IMR-90 (cell line): ENCODE measurements around the gene BMP4. TPM values are rescaled to one million over a fixed set of nuclear protein-coding genes. Genes with fewer than 3 reads are reported as not detected.

Experiments
- ATAC-seq: fragments of 200-7000 bp; cut with Tn5 transposase; 2 replicates; pipeline ENCODE4 v1.9.1; 2020; ENCODE audit warnings: low read depth, mild to moderate bottlenecking, moderate library complexity
- BruUV-seq: library from RNA; stranded (reverse); fragments of 400-500 nt; replicated peaks from 2 replicates; lab custom pipeline; 2021; lab: Mats Ljungman, UMichigan
- CTCF ChIA-PET: fragments of 300-600 bp; formaldehyde crosslinking; extraction: SDS; loops from one replicate; lab custom pipeline; 2021; ENCODE audit warnings: antibody characterized with exemption; lab: Yijun Ruan, JAX
- POLR2A ChIA-PET: fragments of 300-600 bp; sonication (Branson Sonifier 250); formaldehyde crosslinking; loops from one replicate; lab custom pipeline; 2022; ENCODE audit warnings: antibody characterized with exemption; ENCODE audit not compliant: unreplicated experiment; lab: Charles Lee
- DNase-seq: peaks from one replicate; pipeline ENCODE4 v3.0.0; 2013
- H2AFZ ChIP-seq: replicated peaks from 2 replicates; pipeline ENCODE3; 2013; ENCODE audit warnings: low read length, mild to moderate bottlenecking; ENCODE audit not compliant: poor library complexity
- H2AK5ac ChIP-seq: 2 replicates; pipeline ENCODE4 v1.6.1; 2013; ENCODE audit warnings: low read depth, low read length, inconsistent platforms
- H2AK9ac ChIP-seq: replicated peaks from 2 replicates; pipeline ENCODE3; 2013; ENCODE audit warnings: mild to moderate bottlenecking, low read depth, low read length, moderate library complexity; ENCODE audit not compliant: poor library complexity
- H2BK120ac ChIP-seq: 2 replicates; pipeline ENCODE4 v1.6.1; 2013; ENCODE audit warnings: low read depth, low read length, inconsistent platforms
- H2BK15ac ChIP-seq: 3 replicates; pipeline ENCODE4 v1.6.1; 2013; ENCODE audit warnings: low read depth, low read length, inconsistent platforms
- H2BK20ac ChIP-seq: 2 replicates; pipeline ENCODE4 v1.6.1; 2013; ENCODE audit warnings: low read depth, mild to moderate bottlenecking, inconsistent platforms, low read length, moderate library complexity
- H2BK5ac ChIP-seq: 2 replicates; pipeline ENCODE4 v1.6.1; 2013; ENCODE audit warnings: mild to moderate bottlenecking, low read depth, low read length, inconsistent platforms; ENCODE audit not compliant: poor library complexity, severe bottlenecking
- H3K14ac ChIP-seq: replicated peaks from 2 replicates; pipeline ENCODE4 v1.6.1; 2013; ENCODE audit warnings: low read depth, low read length, inconsistent platforms
- H3K18ac ChIP-seq: 2 replicates; pipeline ENCODE4 v1.6.1; 2013; ENCODE audit warnings: low read depth, low read length, control low read depth
- H3K23ac ChIP-seq: 2 replicates; pipeline ENCODE4 v1.6.1; 2013; ENCODE audit warnings: low read depth, low read length, inconsistent platforms
- H3K27ac ChIP-seq: 2 replicates; pipeline ENCODE4 v1.5.1; 2013; ENCODE audit warnings: mild to moderate bottlenecking, control low read depth, low read length; ENCODE audit not compliant: insufficient read depth
- H3K27me3 ChIP-seq: 2 replicates; pipeline ENCODE4 v1.6.1; 2013; ENCODE audit warnings: low read length; ENCODE audit not compliant: control insufficient read depth, insufficient read depth
- H3K36me3 ChIP-seq: 2 replicates; pipeline ENCODE4 v1.6.1; 2013; ENCODE audit warnings: low read length, mixed read lengths; ENCODE audit not compliant: control insufficient read depth, insufficient read depth
- H3K4ac ChIP-seq: 2 replicates; pipeline ENCODE4 v1.6.1; 2013; ENCODE audit warnings: low read depth, low read length, inconsistent platforms
- H3K4me1 ChIP-seq: 2 replicates; pipeline ENCODE4 v1.6.1; 2013; ENCODE audit warnings: low read length, mixed read lengths; ENCODE audit not compliant: control insufficient read depth, insufficient read depth
- H3K4me2 ChIP-seq: 2 replicates; pipeline ENCODE4 v1.6.1; 2013; ENCODE audit warnings: low read depth, mild to moderate bottlenecking, control low read depth, low read length, moderate library complexity
- H3K4me3 ChIP-seq: 2 replicates; pipeline ENCODE4 v1.5.1; 2013; ENCODE audit warnings: low read depth, mild to moderate bottlenecking, control low read depth, low read length, moderate library complexity; ENCODE audit not compliant: insufficient read depth
- H3K56ac ChIP-seq: 2 replicates; pipeline ENCODE4 v1.6.1; 2013; ENCODE audit warnings: low read length, inconsistent platforms; ENCODE audit not compliant: insufficient read depth; ENCODE audit errors: extremely low read depth
- H3K79me1 ChIP-seq, 2 experiments: 2 replicates each; pipeline ENCODE4 v1.6.1; 2013; ENCODE audit warnings: low read length in 2 of 2, inconsistent platforms in 1 of 2, low read depth in 1 of 2
- H3K9ac ChIP-seq: 2 replicates; pipeline ENCODE4 v1.6.1; 2013; ENCODE audit warnings: low read depth, low read length, control low read depth
- H3K9me1 ChIP-seq: 2 replicates; pipeline ENCODE4 v1.6.1; 2013; ENCODE audit warnings: low read length, inconsistent platforms; ENCODE audit not compliant: insufficient read depth
- H3K9me3 ChIP-seq: 2 replicates; pipeline ENCODE4 v1.6.1; 2013; ENCODE audit warnings: low read length; ENCODE audit not compliant: control insufficient read depth, insufficient read depth
- H4K20me1 ChIP-seq: 2 replicates; pipeline ENCODE4 v1.6.1; 2013; ENCODE audit warnings: low read length, inconsistent platforms; ENCODE audit not compliant: insufficient read depth
- H4K5ac ChIP-seq: 2 replicates; pipeline ENCODE4 v1.6.1; 2013; ENCODE audit warnings: mild to moderate bottlenecking, low read depth, low read length, control low read depth
- H4K8ac ChIP-seq, 2 experiments: 2 replicates each; pipeline ENCODE4 v1.6.1; 2013; ENCODE audit warnings: low read depth in 2 of 2, low read length in 2 of 2, control low read depth in 1 of 2, inconsistent platforms in 1 of 2
- H4K91ac ChIP-seq: 2 replicates; pipeline ENCODE4 v1.6.1; 2013; ENCODE audit warnings: low read depth, low read length, inconsistent platforms; ENCODE audit not compliant: insufficient read depth
- BHLHE40 ChIP-seq: fragments of 150-350 bp; IDR thresholded peaks from 2 replicates; pipeline ENCODE4 v1.6.1; 2016; ENCODE audit warnings: mild to moderate bottlenecking, low read depth, low read length
- FOS ChIP-seq: fragments of 150-350 bp; IDR thresholded peaks from 2 replicates; pipeline ENCODE4 v1.6.1; 2016; ENCODE audit warnings: low read depth, low read length
- MAFK ChIP-seq: IDR thresholded peaks from 2 replicates; pipeline ENCODE4 v1.6.1; 2012; ENCODE audit warnings: low read depth, low read length, improper control_type of control experiment
- MAZ ChIP-seq: IDR thresholded peaks from 2 replicates; pipeline ENCODE4 v1.6.1; 2012; ENCODE audit warnings: low read depth, mild to moderate bottlenecking, low read length, improper control_type of control experiment, moderate library complexity, borderline replicate concordance
- POLR2A ChIP-seq: IDR thresholded peaks from 2 replicates; pipeline ENCODE4 v1.6.1; 2012; ENCODE audit warnings: mild to moderate bottlenecking, low read depth, low read length
- RCOR1 ChIP-seq: IDR thresholded peaks from 2 replicates; pipeline ENCODE4 v1.6.1; 2012; ENCODE audit warnings: mild to moderate bottlenecking, low read length, improper control_type of control experiment; ENCODE audit not compliant: insufficient replicate concordance
- RFX5 ChIP-seq: IDR thresholded peaks from 2 replicates; pipeline ENCODE4 v1.8.0; 2012; ENCODE audit warnings: low read depth, mild to moderate bottlenecking, low read length, moderate library complexity
- SMC3 ChIP-seq: fragments of 150-350 bp; IDR thresholded peaks from 2 replicates; pipeline ENCODE4 v1.6.1; 2016; ENCODE audit warnings: low read depth, mild to moderate bottlenecking, antibody characterized with exemption, low read length, moderate library complexity
- WGBS, 2 experiments: methylation state at CpG; one replicate each; pipeline versions ENCODE4 v1.1.5 to v1.1.7; 2013; ENCODE audit warnings: missing lambda C conversion rate in 2 of 2; ENCODE audit not compliant: insufficient read length in 1 of 2; ENCODE audit errors: extremely low coverage in 2 of 2; 5-methylcytosine and 5-hydroxymethylcytosine counted together
- dilution Hi-C: fragments of 300-500 bp; cut with HindIII; formaldehyde crosslinking; loops from one replicate; pipeline ENCODE4 v1.14.3; 2018; ENCODE audit warnings: low sequenced_read_pairs; ENCODE audit not compliant: unreplicated experiment
- in situ Hi-C: fragments of 300-500 bp; cut with MboI; formaldehyde crosslinking; loops from 3 replicates; pipeline ENCODE4 v1.14.3; 2019; ENCODE audit warnings: low sequenced_read_pairs, inconsistent platforms, mixed read lengths
- intact Hi-C: fragments of 100-400 bp; cut with micrococcal nuclease; formaldehyde crosslinking; loops from 2 replicates; pipeline ENCODE4 v1.10.0; 2022
- polyA plus RNA-seq, 3 experiments: library from polyadenylated mRNA; depleted of rRNA; stranded (reverse); fragments of >200 nt; gene quantifications; 2 replicates each; pipeline ENCODE4 v1.2.3, GENCODE V29; 2012; ENCODE audit warnings: low replicate concordance in 1 of 3
- total RNA-seq: library from RNA; depleted of rRNA; stranded (reverse); fragments of >200 nt; gene quantifications from 2 replicates; pipeline ENCODE4 v1.2.3, GENCODE V29; 2012
- TF ChIP-seq, protein P1 (sequence below): fragments of 150-350 bp; IDR thresholded peaks from 2 replicates; pipeline ENCODE4 v1.6.1; 2016; ENCODE audit warnings: low read depth, mild to moderate bottlenecking, low read length, moderate library complexity, borderline replicate concordance
- TF ChIP-seq, protein P2 (sequence below): fragments of 150-350 bp; IDR thresholded peaks from 2 replicates; pipeline ENCODE4 v1.6.1; 2017; ENCODE audit warnings: mild to moderate bottlenecking, antibody characterized with exemption, low read length, low read depth

The BMP4 gene
- total and polyA plus RNA-seq, 2 of the 4 experiments (the other 2 are of a cell fraction): 3.4 to 4.2 TPM

- Histone ChIP-seq H3K4me1 (no peaks in the 10 kb centered on the region), H3K9me1 (no peaks in the 10 kb centered on the region), H2AK5ac (no peak overlapping the region; the same call in 1 of the 2 replicates), H3K27me3 (peaks cover 20% of the 10 kb centered on the region), H3K4me3 (no peak overlapping the region), H3K23ac (no peak overlapping the region), H4K5ac (no peak overlapping the region), H3K9ac (no peak overlapping the region), H2BK20ac (no peak overlapping the region), H2AK9ac (no peak overlapping the region), H3K14ac (no peak overlapping the region), H2AFZ (no peak overlapping the region), H2BK120ac (no peak overlapping the region), H3K18ac (no peak overlapping the region), H3K27ac (no peak overlapping the region), H3K9me3 (no peaks in the 10 kb centered on the region), H4K20me1 (no peaks in the 10 kb centered on the region), H4K91ac (no peak overlapping the region), H3K4me2 (no peak overlapping the region), H2BK5ac (no peak overlapping the region), H3K4ac (no peak overlapping the region), H2BK15ac (no peak overlapping the region), H3K79me1 (no peaks in the 10 kb centered on the region), H3K56ac (no peak overlapping the region), H3K36me3 (no peaks in the 10 kb centered on the region), H4K8ac (no peak overlapping the region)
- intact Hi-C loops (no loop called here), in situ Hi-C loops (no loop called here), dilution Hi-C loops (no loop called here)
- ChIA-PET CTCF (interaction anchor here (0.6 to 0.7 kb wide), 2 partner anchors 215 to 350 kb away, joined by 3 read pairs; no protein-coding TSS in a partner anchor), POLR2A (no interaction called here)
- ATAC-seq (peak; percentile 11; the same call in 1 of the 2 replicates), DNase-seq (no peak)
- WGBS, 2 experiments: no CpG with 5 or more reads among the region's 3 CpGs
- BruUV-seq: no TSS peak
- TF ChIP-seq RCOR1 (no peak), BHLHE40 (no peak), SMC3 (no peak), FOS (no peak), POLR2A (no peak), MAFK (no peak), MAZ (no peak), RFX5 (no peak)
- TF ChIP-seq, protein P1, sequence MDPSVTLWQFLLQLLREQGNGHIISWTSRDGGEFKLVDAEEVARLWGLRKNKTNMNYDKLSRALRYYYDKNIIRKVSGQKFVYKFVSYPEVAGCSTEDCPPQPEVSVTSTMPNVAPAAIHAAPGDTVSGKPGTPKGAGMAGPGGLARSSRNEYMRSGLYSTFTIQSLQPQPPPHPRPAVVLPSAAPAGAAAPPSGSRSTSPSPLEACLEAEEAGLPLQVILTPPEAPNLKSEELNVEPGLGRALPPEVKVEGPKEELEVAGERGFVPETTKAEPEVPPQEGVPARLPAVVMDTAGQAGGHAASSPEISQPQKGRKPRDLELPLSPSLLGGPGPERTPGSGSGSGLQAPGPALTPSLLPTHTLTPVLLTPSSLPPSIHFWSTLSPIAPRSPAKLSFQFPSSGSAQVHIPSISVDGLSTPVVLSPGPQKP: no peak
- TF ChIP-seq, protein P2, sequence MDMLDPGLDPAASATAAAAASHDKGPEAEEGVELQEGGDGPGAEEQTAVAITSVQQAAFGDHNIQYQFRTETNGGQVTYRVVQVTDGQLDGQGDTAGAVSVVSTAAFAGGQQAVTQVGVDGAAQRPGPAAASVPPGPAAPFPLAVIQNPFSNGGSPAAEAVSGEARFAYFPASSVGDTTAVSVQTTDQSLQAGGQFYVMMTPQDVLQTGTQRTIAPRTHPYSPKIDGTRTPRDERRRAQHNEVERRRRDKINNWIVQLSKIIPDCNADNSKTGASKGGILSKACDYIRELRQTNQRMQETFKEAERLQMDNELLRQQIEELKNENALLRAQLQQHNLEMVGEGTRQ: no peak
Measured at GRCh38 chr14:53968726-53969125, 12.1 kb upstream of the BMP4 start.
